H1 (cell line): ENCODE data around the gene BBIP1. TPM values are rescaled to one million over a fixed set of nuclear protein-coding genes. Genes with fewer than 3 reads are reported as not detected.

Source experiments
- CBX8 ChIP-seq: fragments of 300-800, 300-1000 bp; sonication (generic); IDR thresholded peaks from 2 replicates; pipeline ENCODE4 v1.7.1; 2016; ENCODE audit warnings: low read depth, low read length, borderline replicate concordance
- CEBPB ChIP-seq: IDR thresholded peaks from 2 replicates; pipeline ENCODE4 v1.6.1; 2012; ENCODE audit warnings: low read depth, low read length
- CHD1 ChIP-seq: IDR thresholded peaks from 2 replicates; pipeline ENCODE4 v1.6.1; 2012; ENCODE audit warnings: low read depth, low read length, improper control_type of control experiment
- CHD7 ChIP-seq: fragments of 300-600 bp; sonication (generic); IDR thresholded peaks from 2 replicates; pipeline ENCODE4 v1.7.1; 2012; ENCODE audit warnings: low read length, moderate library complexity, mild to moderate bottlenecking, inconsistent platforms; ENCODE audit not compliant: insufficient replicate concordance
- CTBP2 ChIP-seq: IDR thresholded peaks from 2 replicates; pipeline ENCODE4 v1.7.0; 2011; ENCODE audit warnings: borderline replicate concordance, mild to moderate bottlenecking, moderate library complexity, mixed read lengths, low read length; ENCODE audit not compliant: insufficient read depth, insufficient read length
- RBBP5 ChIP-seq: IDR thresholded peaks from 2 replicates; pipeline ENCODE4 v1.7.1; 2012; ENCODE audit warnings: low read depth, mild to moderate bottlenecking, inconsistent platforms, low read length, moderate library complexity, borderline replicate concordance
- RNF2 ChIP-seq: fragments of 200-900, 300-1000 bp; sonication (generic); IDR thresholded peaks from 2 replicates; pipeline ENCODE4 v1.7.1; 2016; ENCODE audit warnings: borderline replicate concordance, low read depth, mild to moderate bottlenecking, antibody characterized with exemption, low read length; ENCODE audit not compliant: poor library complexity, severe bottlenecking; ENCODE audit errors: missing control alignments
- SIRT6 ChIP-seq: IDR thresholded peaks from one replicate; pipeline ENCODE4 v1.7.1; 2012; ENCODE audit warnings: low read length, inconsistent platforms
- SP4 ChIP-seq: IDR thresholded peaks from 2 replicates; pipeline ENCODE4 v1.6.1; 2012; ENCODE audit warnings: low read length, inconsistent platforms
- TCF12 ChIP-seq: IDR thresholded peaks from 2 replicates; pipeline ENCODE4 v1.6.1; 2011; ENCODE audit warnings: low read depth, mild to moderate bottlenecking, low read length
- polyA plus RNA-seq, 7 experiments: library from polyadenylated mRNA; depleted of rRNA in 3 of 7; stranded (reverse) in 5 of 7; unstranded in 2 of 7; fragments of >200 nt in 5 of 7; fragments of 200-250 nt in 2 of 7; gene quantifications; 1 replicate in 5 of 7; 2 replicates in 1 of 7; 4 replicates in 1 of 7; pipeline versions ENCODE4 v1.2.1 to v1.2.3, GENCODE V29; 2011 to 2013; ENCODE audit warnings: missing spikeins in 2 of 7, mixed read lengths in 2 of 7
- total RNA-seq: library from RNA; stranded (reverse); fragmentation: NEBNext Ultra II Directional; extraction: Animal tissue kit (Norgen Biotek cat#: 25700); gene quantifications from 2 replicates; pipeline ENCODE4 v1.2.1, GENCODE V29; 2021
- TF ChIP-seq, protein P1 (sequence below): IDR thresholded peaks from 2 replicates; pipeline ENCODE4 v1.6.1; 2011; ENCODE audit warnings: low read length, improper control_type of control experiment

Gene BBIP1
- total and polyA plus RNA-seq, 2 of the 8 experiments (the other 6 are each of a cell fraction or from before 2014, with no cell fraction given): 8.8 to 19.6 TPM

DNA sequence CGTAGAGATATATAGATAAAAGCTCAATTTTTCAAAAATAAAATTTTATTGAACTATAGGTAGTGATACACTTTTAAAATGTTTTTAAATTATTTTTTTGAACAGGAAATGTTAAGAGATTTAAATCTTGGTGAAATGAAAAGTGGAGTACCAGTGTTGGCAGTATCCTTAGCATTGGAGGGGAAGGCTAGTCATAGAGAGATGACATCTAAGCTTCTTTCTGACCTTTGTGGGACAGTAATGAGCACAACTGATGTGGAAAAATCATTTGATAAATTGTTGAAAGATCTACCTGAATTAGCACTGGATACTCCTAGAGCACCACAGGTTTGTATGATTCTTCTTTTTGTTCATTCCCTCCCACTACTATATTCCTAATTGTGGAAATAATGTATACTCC lies 31.4 kb downstream of the BBIP1 start (continued):
- no peak for TF ChIP-seq CHD7
- no peak for TF ChIP-seq CBX8
- TF ChIP-seq CTBP2: no peak
- no peak for TF ChIP-seq RNF2
- no peak for TF ChIP-seq TCF12
- no peak for TF ChIP-seq CHD1
- TF ChIP-seq, protein P1, sequence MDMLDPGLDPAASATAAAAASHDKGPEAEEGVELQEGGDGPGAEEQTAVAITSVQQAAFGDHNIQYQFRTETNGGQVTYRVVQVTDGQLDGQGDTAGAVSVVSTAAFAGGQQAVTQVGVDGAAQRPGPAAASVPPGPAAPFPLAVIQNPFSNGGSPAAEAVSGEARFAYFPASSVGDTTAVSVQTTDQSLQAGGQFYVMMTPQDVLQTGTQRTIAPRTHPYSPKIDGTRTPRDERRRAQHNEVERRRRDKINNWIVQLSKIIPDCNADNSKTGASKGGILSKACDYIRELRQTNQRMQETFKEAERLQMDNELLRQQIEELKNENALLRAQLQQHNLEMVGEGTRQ: no peak
- TF ChIP-seq CEBPB: no peak
- no peak for TF ChIP-seq SIRT6
- no peak for TF ChIP-seq SP4
- TF ChIP-seq RBBP5: no peak
